Measurements from ENCODE around the gene DMBT1. TPM values are rescaled to one million over a fixed set of nuclear protein-coding genes. Genes with fewer than 3 reads are reported as not detected.

The DMBT1 gene
- total and polyA plus RNA-seq, 2 of the 4 experiments (the other 2 are of a cell fraction), result under 0.01 TPM; not detected in 1

DNA sequence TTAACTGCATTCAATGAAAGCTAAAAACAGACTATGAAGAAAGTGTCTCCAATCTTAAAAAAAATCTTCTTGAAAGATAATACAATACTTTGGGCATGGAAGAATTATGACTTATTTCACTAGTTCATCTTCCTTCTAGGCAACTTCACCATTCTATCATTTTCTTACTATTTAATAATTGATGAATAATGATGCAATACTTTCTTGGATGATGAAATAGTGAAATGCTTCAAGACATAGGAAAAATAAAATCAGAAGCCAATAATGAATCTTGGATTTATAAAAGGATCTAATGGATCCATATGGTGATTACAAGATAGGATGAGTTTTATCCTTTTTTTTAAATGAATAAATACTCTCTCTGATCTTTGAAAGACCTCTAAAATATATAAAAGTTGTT lies 4.4 kb downstream of the DMBT1 start:
- CTCF ChIA-PET, result interaction anchor here (0.6 to 1.8 kb wide), 23 partner anchors 7 to 281 kb away, joined by 3 to 14 read pairs (median 4); partner anchors contain the start of gene ARMS2
- intact Hi-C loops (cut with micrococcal nuclease), result loop anchor here (1.0 to 10.0 kb wide), 7 partner anchors 102 to 1620 kb away; no protein-coding TSS in a partner anchor

More for the DNA sequence above, 4.4 kb downstream of the DMBT1 start:
- H4K20me1 ChIP-seq (ENCODE audit: insufficient read depth, low read length), result no peaks in the 10 kb centered on the region
- in situ Hi-C loops (cut with MboI; ENCODE audit: low sequenced_read_pairs), result loop anchor here (5.0 to 10.0 kb wide), 2 partner anchors 110 to 268 kb away; partner anchors contain the start of gene ARMS2
- ATAC-seq (ENCODE audit: low read depth) (no peak), DNase-seq (no peak)
- no TSS peak for BruUV-seq (replicated peaks)
- peaks cover 21% of the 10 kb centered on the region for H3K27me3 ChIP-seq (ENCODE audit: control insufficient read depth, insufficient read depth, low read length)
- POLR2A ChIA-PET (ENCODE audit: unreplicated experiment), result no interaction called here
- no peak overlapping the region for H2AK9ac ChIP-seq (replicated peaks; ENCODE audit: low read depth, low read length, poor library complexity)
- H3K9ac ChIP-seq (ENCODE audit: low read depth, low read length), result no peak overlapping the region
- no peak overlapping the region for H3K14ac ChIP-seq (replicated peaks; ENCODE audit: low read depth, low read length)
- no peak overlapping the region for H3K23ac ChIP-seq (ENCODE audit: low read depth, low read length)
- H3K4me3 ChIP-seq (ENCODE audit: insufficient read depth, low read depth, low read length), result no peak overlapping the region
- H3K9me3 ChIP-seq (ENCODE audit: control insufficient read depth, insufficient read depth, low read length), result no peaks in the 10 kb centered on the region
- no peaks in the 10 kb centered on the region for H3K9me1 ChIP-seq (ENCODE audit: insufficient read depth, low read length)
- H2BK5ac ChIP-seq (ENCODE audit: low read depth, low read length, poor library complexity, severe bottlenecking), result no peak overlapping the region
- no peak overlapping the region for H4K91ac ChIP-seq (ENCODE audit: insufficient read depth, low read depth, low read length)
- H4K5ac ChIP-seq (ENCODE audit: low read depth, low read length), result no peak overlapping the region
- H3K18ac ChIP-seq (ENCODE audit: low read depth, low read length), result no peak overlapping the region
- H2AFZ ChIP-seq (replicated peaks; ENCODE audit: low read length, poor library complexity), result no peak overlapping the region
- no peak overlapping the region for H2BK15ac ChIP-seq (ENCODE audit: low read depth, low read length)
- H3K4me1 ChIP-seq (ENCODE audit: control insufficient read depth, insufficient read depth, low read length), result no peaks in the 10 kb centered on the region
- H2AK5ac ChIP-seq (ENCODE audit: low read depth, low read length), result no peak overlapping the region
- H3K36me3 ChIP-seq (ENCODE audit: control insufficient read depth, insufficient read depth, low read length), result no peaks in the 10 kb centered on the region
- dilution Hi-C loops (cut with HindIII; ENCODE audit: low sequenced_read_pairs, unreplicated experiment), result no loop called here
- H3K79me1 ChIP-seq (ENCODE audit: low read depth in 1 of 2, low read length in 2 of 2), result no peaks in the 10 kb centered on the region
- no peak overlapping the region for H2BK20ac ChIP-seq (ENCODE audit: low read depth, low read length)
- H4K8ac ChIP-seq (ENCODE audit: low read depth in 2 of 2, low read length in 2 of 2), result no peak overlapping the region
- H2BK120ac ChIP-seq (ENCODE audit: low read depth, low read length), result no peak overlapping the region
- H3K4me2 ChIP-seq (ENCODE audit: low read depth, low read length), result no peak overlapping the region
- no peak overlapping the region for H3K56ac ChIP-seq (ENCODE audit: extremely low read depth, insufficient read depth, low read length)
- TF ChIP-seq NFE2L2 (IDR thresholded peaks at IDR 0.05; ENCODE audit: low read depth, low read length) (no peak), CEBPB (IDR thresholded peaks at IDR 0.05; ENCODE audit: low read depth, low read length) (peak; percentile 74)
- H3K4ac ChIP-seq (ENCODE audit: low read depth, low read length), result no peak overlapping the region
- no peak overlapping the region for H3K27ac ChIP-seq (ENCODE audit: insufficient read depth, low read length)

Data from IMR-90 (cell line).